Cerebellar cortex (tissue), 1 donor: ENCODE measurements around the gene VASH1.
A peak's percentile ranks its signal among the peaks of the same experiment; 100 is the strongest.
"Not testable (repeated sequence)": the region's sequence is repeated elsewhere in the genome, so short reads cannot be mapped to it uniquely, and the experiment has no call there.

Experiments
- DNase-seq: peaks from one replicate; pipeline ENCODE4 v3.0.0-alpha.2; 2015; ENCODE audit warnings: low spot score

Gene VASH1

GRCh38 chr14:76761136-76761959 lies at the start of gene VASH1:
Gene VASH1, plus strand, starts transcription at chr14:76761468. Its CDS starts 1,354 bp downstream, at chr14:76762822.
- DNase-seq: peak; percentile 59

- DNase-seq: no peak
Measured at GRCh38 chr14:76713121-76713520, 48.1 kb upstream of the VASH1 start.

GRCh38 chr14:76714470-76714869 lies 46.8 kb upstream of the VASH1 start:
- DNase-seq: no peak

GRCh38 chr14:76715101-76715500 lies 46.2 kb upstream of the VASH1 start:
- no peak for DNase-seq

- peak; percentile 60 for DNase-seq
Measured at GRCh38 chr14:76715511-76716081, 45.7 kb upstream of the VASH1 start.

- peak; percentile 13 for DNase-seq
Measured at GRCh38 chr14:76716285-76716684, 45.0 kb upstream of the VASH1 start.

GRCh38 chr14:76717508-76718290 lies 43.6 kb upstream of the VASH1 start:
- DNase-seq: no peak

- no peak for DNase-seq
Measured at GRCh38 chr14:76718306-76719040, 42.8 kb upstream of the VASH1 start.

- no peak for DNase-seq
Measured at GRCh38 chr14:76719666-76720065, 41.6 kb upstream of the VASH1 start.

- DNase-seq: no peak
Measured at GRCh38 chr14:76720382-76720813, 40.9 kb upstream of the VASH1 start.

- DNase-seq: not testable (repeated sequence)
Measured at GRCh38 chr14:76721506-76721905, 39.8 kb upstream of the VASH1 start.

- DNase-seq: no peak
Measured at GRCh38 chr14:76724651-76725550, 36.4 kb upstream of the VASH1 start.

- DNase-seq: no peak
Measured at GRCh38 chr14:76726551-76726970, 34.7 kb upstream of the VASH1 start.

GRCh38 chr14:76727384-76727783 lies 33.9 kb upstream of the VASH1 start:
- DNase-seq: no peak

GRCh38 chr14:76727901-76728300 lies 33.4 kb upstream of the VASH1 start:
- no peak for DNase-seq

GRCh38 chr14:76729258-76729657 lies 32.0 kb upstream of the VASH1 start:
- no peak for DNase-seq

- DNase-seq: no peak
Measured at GRCh38 chr14:76729953-76730505, 31.2 kb upstream of the VASH1 start.

GRCh38 chr14:76734501-76734900 lies 26.8 kb upstream of the VASH1 start:
- DNase-seq: not testable (repeated sequence)

GRCh38 chr14:76736514-76736913 lies 24.8 kb upstream of the VASH1 start:
- DNase-seq: no peak

- DNase-seq: no peak
Measured at GRCh38 chr14:76741074-76741473, 20.2 kb upstream of the VASH1 start.

GRCh38 chr14:76742185-76742584 lies 19.1 kb upstream of the VASH1 start:
- no peak for DNase-seq
